Neural cell (in vitro differentiated cells): ENCODE results near the gene TBC1D16. TPM values are rescaled to one million over a fixed set of nuclear protein-coding genes. Genes with fewer than 3 reads are reported as not detected.

Experiments
- H2AFZ ChIP-seq: fragments of 200-600, 300-800 bp; sonication (generic), shearing (Covaris generic); 2 replicates; pipeline ENCODE4 v1.6.0; 2014; ENCODE audit warnings: low read depth, mild to moderate bottlenecking, antibody characterized with exemption, low read length, moderate library complexity
- H3F3A ChIP-seq: fragments of 200-600 bp; shearing (Covaris generic); 2 replicates; pipeline ENCODE4 v1.6.1; 2016; ENCODE audit warnings: mild to moderate bottlenecking, moderate library complexity, mixed read lengths, antibody characterized with exemption, low read length; ENCODE audit not compliant: insufficient read depth, poor library complexity, severe bottlenecking
- H3K27ac ChIP-seq: fragments of 200-600, 300-800 bp; sonication (generic), shearing (Covaris generic); 2 replicates; pipeline ENCODE4 v1.5.1; 2014; ENCODE audit warnings: mild to moderate bottlenecking, low read length, moderate library complexity
- H3K27me3 ChIP-seq: fragments of 300-800, 200-600 bp; sonication (generic), shearing (Covaris generic); 2 replicates; pipeline ENCODE4 v1.6.0; 2014; ENCODE audit warnings: mild to moderate bottlenecking, low read depth, low read length, moderate library complexity; ENCODE audit not compliant: insufficient read depth
- H3K36me3 ChIP-seq: fragments of 300-800, 200-600 bp; sonication (generic), shearing (Covaris generic); 2 replicates; pipeline ENCODE4 v1.5.1; 2014; ENCODE audit warnings: mild to moderate bottlenecking, antibody characterized with exemption, low read length, moderate library complexity; ENCODE audit not compliant: insufficient read depth
- H3K4me2 ChIP-seq: fragments of 300-800, 200-600 bp; sonication (generic), shearing (Covaris generic); 2 replicates; pipeline ENCODE4 v1.6.0; 2014; ENCODE audit warnings: mild to moderate bottlenecking, low read length
- H3K4me3 ChIP-seq: fragments of 300-800, 200-600 bp; sonication (generic), shearing (Covaris generic); 2 replicates; pipeline ENCODE4 v1.5.1; 2014; ENCODE audit warnings: mild to moderate bottlenecking, low read length, moderate library complexity
- H3K79me2 ChIP-seq: fragments of 200-600 bp; shearing (Covaris generic); replicated peaks from 2 replicates; pipeline ENCODE4 v1.6.0; 2014; ENCODE audit warnings: mild to moderate bottlenecking, low read length, moderate library complexity; ENCODE audit not compliant: insufficient read depth
- H3K9ac ChIP-seq: fragments of 300-800, 200-600 bp; sonication (generic), shearing (Covaris generic); 2 replicates; pipeline ENCODE4 v1.6.1; 2016; ENCODE audit warnings: mild to moderate bottlenecking, low read length, mixed read lengths
- H3K9me2 ChIP-seq: fragments of 200-600 bp; shearing (Covaris generic); 2 replicates; pipeline ENCODE4 v1.6.1; 2016; ENCODE audit warnings: mild to moderate bottlenecking, low read length, mixed read lengths; ENCODE audit not compliant: insufficient read depth
- H3K9me3 ChIP-seq: fragments of 200-600, 300-800 bp; sonication (generic), shearing (Covaris generic); 2 replicates; pipeline ENCODE4 v1.6.1; 2016; ENCODE audit warnings: mild to moderate bottlenecking, mixed run types, low read length, moderate library complexity, mixed read lengths
- H4K20me1 ChIP-seq: fragments of 200-600 bp; shearing (Covaris generic); 2 replicates; pipeline ENCODE4 v1.6.1; 2016; ENCODE audit warnings: mild to moderate bottlenecking, mixed run types; ENCODE audit not compliant: insufficient read depth
- EP300 ChIP-seq: fragments of 450-650 bp; conservative IDR thresholded peaks from 2 replicates; pipeline ENCODE4 v1.6.1; 2014; ENCODE audit warnings: antibody characterized with exemption, mild to moderate bottlenecking, moderate library complexity; ENCODE audit not compliant: poor library complexity, severe bottlenecking
- EZH2 ChIP-seq: fragments of 200-600, 300-800 bp; shearing (Covaris generic), sonication (generic); IDR thresholded peaks from 2 replicates; pipeline ENCODE4 v1.6.1; 2014; ENCODE audit warnings: antibody characterized with exemption, low read length, borderline replicate concordance, mild to moderate bottlenecking; ENCODE audit not compliant: insufficient read depth, poor library complexity, severe bottlenecking
- MXI1 ChIP-seq: fragments of 450-650 bp; conservative IDR thresholded peaks from 2 replicates; pipeline ENCODE4 v1.6.1; 2014; ENCODE audit warnings: antibody characterized with exemption, mild to moderate bottlenecking; ENCODE audit not compliant: poor library complexity, severe bottlenecking
- POLR2AphosphoS5 ChIP-seq: IDR thresholded peaks from 2 replicates; pipeline ENCODE4 v1.6.1; 2012
- RAD21 ChIP-seq: fragments of 450-650 bp; conservative IDR thresholded peaks from 2 replicates; pipeline ENCODE4 v1.6.1; 2014; ENCODE audit warnings: antibody characterized with exemption, mild to moderate bottlenecking, moderate library complexity
- SMC3 ChIP-seq: fragments of 450-650 bp; conservative IDR thresholded peaks from 2 replicates; pipeline ENCODE4 v1.6.1; 2014; ENCODE audit warnings: antibody characterized with exemption, mild to moderate bottlenecking, moderate library complexity; ENCODE audit not compliant: poor library complexity
- TAF1 ChIP-seq: IDR thresholded peaks from 2 replicates; pipeline ENCODE4 v1.6.1; 2012; ENCODE audit warnings: low read depth
- polyA plus RNA-seq: library from polyadenylated mRNA; depleted of rRNA; stranded (reverse); fragments of >200 nt; gene quantifications from 2 replicates; pipeline ENCODE4 v1.2.3, GENCODE V29; 2014
- TF ChIP-seq, protein P1 (sequence below): IDR thresholded peaks from 2 replicates; pipeline ENCODE4 v1.6.1; 2012; ENCODE audit warnings: borderline replicate concordance
- TF ChIP-seq, protein P2 (sequence below): fragments of 450-650 bp; IDR thresholded peaks from 2 replicates; pipeline ENCODE4 v1.5.1; 2014; ENCODE audit warnings: antibody characterized with exemption, mild to moderate bottlenecking, moderate library complexity; ENCODE audit not compliant: poor library complexity, severe bottlenecking

The TBC1D16 gene
- polyA plus RNA-seq, 1 donor from 2014 or later: 19.8 TPM

DNA sequence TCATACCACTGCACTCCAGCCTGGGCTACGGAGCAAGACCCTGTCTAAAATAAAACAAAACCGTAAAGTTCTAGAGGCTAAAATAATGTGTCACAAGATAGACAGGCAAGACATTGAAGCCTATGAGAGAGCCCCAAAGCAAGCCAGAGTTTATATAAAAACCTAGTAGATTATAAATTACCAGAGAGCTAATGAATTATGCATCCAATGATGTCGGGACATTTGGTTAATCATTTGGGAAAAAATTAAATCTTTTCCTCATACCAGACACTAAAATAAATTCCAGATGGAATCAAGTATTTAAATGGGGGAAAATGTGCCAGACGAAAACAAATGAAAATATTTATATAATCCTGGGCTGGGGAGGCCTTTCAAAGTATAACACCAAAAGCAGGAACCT is 25.0 kb upstream of the TBC1D16 start:
- H3K79me2 ChIP-seq: no peaks in the 10 kb centered on the region
- H4K20me1 ChIP-seq: no peaks in the 10 kb centered on the region
- no peaks in the 10 kb centered on the region for H3F3A ChIP-seq
- H3K27ac ChIP-seq: no peak overlapping the region
- no peak overlapping the region for H3K9ac ChIP-seq
- H2AFZ ChIP-seq: no peak overlapping the region
- no peak overlapping the region for H3K4me3 ChIP-seq
- TF ChIP-seq RAD21 (no peak), EZH2 (no peak), MXI1 (no peak), SMC3 (no peak), EP300 (no peak), TAF1 (no peak), POLR2AphosphoS5 (no peak)
- TF ChIP-seq, protein P1, sequence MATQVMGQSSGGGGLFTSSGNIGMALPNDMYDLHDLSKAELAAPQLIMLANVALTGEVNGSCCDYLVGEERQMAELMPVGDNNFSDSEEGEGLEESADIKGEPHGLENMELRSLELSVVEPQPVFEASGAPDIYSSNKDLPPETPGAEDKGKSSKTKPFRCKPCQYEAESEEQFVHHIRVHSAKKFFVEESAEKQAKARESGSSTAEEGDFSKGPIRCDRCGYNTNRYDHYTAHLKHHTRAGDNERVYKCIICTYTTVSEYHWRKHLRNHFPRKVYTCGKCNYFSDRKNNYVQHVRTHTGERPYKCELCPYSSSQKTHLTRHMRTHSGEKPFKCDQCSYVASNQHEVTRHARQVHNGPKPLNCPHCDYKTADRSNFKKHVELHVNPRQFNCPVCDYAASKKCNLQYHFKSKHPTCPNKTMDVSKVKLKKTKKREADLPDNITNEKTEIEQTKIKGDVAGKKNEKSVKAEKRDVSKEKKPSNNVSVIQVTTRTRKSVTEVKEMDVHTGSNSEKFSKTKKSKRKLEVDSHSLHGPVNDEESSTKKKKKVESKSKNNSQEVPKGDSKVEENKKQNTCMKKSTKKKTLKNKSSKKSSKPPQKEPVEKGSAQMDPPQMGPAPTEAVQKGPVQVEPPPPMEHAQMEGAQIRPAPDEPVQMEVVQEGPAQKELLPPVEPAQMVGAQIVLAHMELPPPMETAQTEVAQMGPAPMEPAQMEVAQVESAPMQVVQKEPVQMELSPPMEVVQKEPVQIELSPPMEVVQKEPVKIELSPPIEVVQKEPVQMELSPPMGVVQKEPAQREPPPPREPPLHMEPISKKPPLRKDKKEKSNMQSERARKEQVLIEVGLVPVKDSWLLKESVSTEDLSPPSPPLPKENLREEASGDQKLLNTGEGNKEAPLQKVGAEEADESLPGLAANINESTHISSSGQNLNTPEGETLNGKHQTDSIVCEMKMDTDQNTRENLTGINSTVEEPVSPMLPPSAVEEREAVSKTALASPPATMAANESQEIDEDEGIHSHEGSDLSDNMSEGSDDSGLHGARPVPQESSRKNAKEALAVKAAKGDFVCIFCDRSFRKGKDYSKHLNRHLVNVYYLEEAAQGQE: no peak
- TF ChIP-seq, protein P2, sequence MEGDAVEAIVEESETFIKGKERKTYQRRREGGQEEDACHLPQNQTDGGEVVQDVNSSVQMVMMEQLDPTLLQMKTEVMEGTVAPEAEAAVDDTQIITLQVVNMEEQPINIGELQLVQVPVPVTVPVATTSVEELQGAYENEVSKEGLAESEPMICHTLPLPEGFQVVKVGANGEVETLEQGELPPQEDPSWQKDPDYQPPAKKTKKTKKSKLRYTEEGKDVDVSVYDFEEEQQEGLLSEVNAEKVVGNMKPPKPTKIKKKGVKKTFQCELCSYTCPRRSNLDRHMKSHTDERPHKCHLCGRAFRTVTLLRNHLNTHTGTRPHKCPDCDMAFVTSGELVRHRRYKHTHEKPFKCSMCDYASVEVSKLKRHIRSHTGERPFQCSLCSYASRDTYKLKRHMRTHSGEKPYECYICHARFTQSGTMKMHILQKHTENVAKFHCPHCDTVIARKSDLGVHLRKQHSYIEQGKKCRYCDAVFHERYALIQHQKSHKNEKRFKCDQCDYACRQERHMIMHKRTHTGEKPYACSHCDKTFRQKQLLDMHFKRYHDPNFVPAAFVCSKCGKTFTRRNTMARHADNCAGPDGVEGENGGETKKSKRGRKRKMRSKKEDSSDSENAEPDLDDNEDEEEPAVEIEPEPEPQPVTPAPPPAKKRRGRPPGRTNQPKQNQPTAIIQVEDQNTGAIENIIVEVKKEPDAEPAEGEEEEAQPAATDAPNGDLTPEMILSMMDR: no peak
- no peaks in the 10 kb centered on the region for H3K9me2 ChIP-seq
- no peaks in the 10 kb centered on the region for H3K36me3 ChIP-seq
- H3K27me3 ChIP-seq: no peaks in the 10 kb centered on the region
- H3K9me3 ChIP-seq: no peaks in the 10 kb centered on the region
- H3K4me2 ChIP-seq: no peak overlapping the region

DNA sequence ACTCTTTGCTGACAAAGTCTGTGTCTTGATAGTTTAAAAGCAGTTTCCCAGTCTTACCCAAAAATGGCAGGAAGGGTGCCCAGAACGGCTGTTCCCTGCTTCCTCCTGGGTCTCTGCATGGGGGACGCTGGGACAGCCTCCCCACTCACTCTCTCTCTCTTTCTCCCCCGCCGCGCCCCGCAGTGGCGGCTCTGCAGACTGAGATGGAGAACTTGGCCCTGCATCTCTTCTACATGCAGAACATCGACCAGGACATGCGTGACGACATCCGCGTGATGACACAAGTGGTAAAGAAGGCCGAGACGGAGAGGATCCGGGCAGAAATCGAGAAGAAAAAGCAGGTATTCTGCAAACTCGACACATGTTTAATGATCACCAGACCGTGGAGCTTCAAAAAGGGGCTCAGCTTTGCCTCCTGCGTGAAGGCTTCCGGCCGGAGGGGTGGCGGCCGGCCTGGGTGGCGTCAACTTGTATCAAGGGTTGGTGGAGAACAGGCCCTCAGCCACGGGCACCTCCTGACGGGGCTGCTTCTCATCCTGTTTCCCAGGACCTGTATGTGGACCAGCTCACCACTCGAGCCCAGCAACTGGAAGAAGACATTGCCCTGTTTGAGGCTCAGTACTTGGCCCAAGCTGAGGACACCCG is 22.8 kb upstream of the TBC1D16 start:
- TF ChIP-seq, protein P2: no peak
- TF ChIP-seq RAD21: no peak
- no peak for TF ChIP-seq EP300
- no peak for TF ChIP-seq MXI1
- TF ChIP-seq POLR2AphosphoS5: no peak
- H2AFZ ChIP-seq: no peak overlapping the region
- no peak overlapping the region for H3K4me2 ChIP-seq
- H3K36me3 ChIP-seq: no peaks in the 10 kb centered on the region
- no peaks in the 10 kb centered on the region for H3K79me2 ChIP-seq
- H3F3A ChIP-seq: no peaks in the 10 kb centered on the region
- H3K9me3 ChIP-seq: no peaks in the 10 kb centered on the region
- no peak overlapping the region for H3K4me3 ChIP-seq
- no peak overlapping the region for H3K27ac ChIP-seq
- no peaks in the 10 kb centered on the region for H4K20me1 ChIP-seq
- no peaks in the 10 kb centered on the region for H3K27me3 ChIP-seq
- H3K9me2 ChIP-seq: no peaks in the 10 kb centered on the region
- H3K9ac ChIP-seq: no peak overlapping the region
